Stomach (tissue), 9 donors: Measurements from ENCODE around the gene CENPO. TPM values are rescaled to one million over a fixed set of nuclear protein-coding genes. Genes with fewer than 3 reads are reported as not detected.

Experiments
- DNase-seq, 2 donors: peaks; one replicate each; pipeline versions ENCODE4 v3.0.0 to v3.0.0-alpha.2; 2013 to 2019
- H3K27ac ChIP-seq, 5 donors: fragments of 200-600 bp in 4 of 5; sonication (generic) in 4 of 5; one replicate each; pipeline ENCODE4 v1.5.1; 2013 to 2019; ENCODE audit warnings: mild to moderate bottlenecking in 1 of 5, moderate library complexity in 1 of 5
- H3K27me3 ChIP-seq, 3 donors: fragments of 200-600 bp; sonication (generic); one replicate each; pipeline ENCODE4 v1.5.1; 2017 to 2019; ENCODE audit warnings: mixed run types in 1 of 3
- H3K36me3 ChIP-seq, 4 donors: fragments of 200-600 bp; sonication (generic); 1 replicate in 3 of 4; 2 replicates in 1 of 4; pipeline ENCODE4 v1.5.1; 2016 to 2019
- H3K4me1 ChIP-seq, 4 donors: fragments of 200-600 bp; sonication (generic); one replicate each; pipeline ENCODE4 v1.5.1; 2016 to 2019
- H3K4me3 ChIP-seq, 4 donors: fragments of 200-600 bp; sonication (generic) in 3 of 4; one replicate each; pipeline ENCODE4 v1.5.1; 2016 to 2019; ENCODE audit warnings: mild to moderate bottlenecking in 1 of 4
- H3K9me3 ChIP-seq, 4 donors: fragments of 200-600 bp; sonication (generic); one replicate each; pipeline ENCODE4 v1.5.1; 2016 to 2019
- CTCF ChIP-seq, 7 experiments: fragments of 450-650 bp in 4 of 7; fragments of 200-600 bp in 3 of 7; sonication (generic) in 3 of 7; IDR thresholded peaks; one replicate each; pipeline ENCODE4 v1.5.1; 2016 to 2019; ENCODE audit warnings: antibody characterized with exemption in 7 of 7, control low read depth in 2 of 7, mild to moderate bottlenecking in 1 of 7
- EP300 ChIP-seq: sonication (generic); formaldehyde crosslinking; IDR thresholded peaks from one replicate; pipeline ENCODE4 v1.6.1; 2017; ENCODE audit warnings: antibody characterized with exemption
- POLR2A ChIP-seq, 4 donors: fragments of 450-650 bp; IDR thresholded peaks; one replicate each; pipeline ENCODE4 v1.6.1; 2016; ENCODE audit warnings: antibody characterized with exemption in 4 of 4, control low read depth in 2 of 4, mild to moderate bottlenecking in 1 of 4, moderate library complexity in 1 of 4
- POLR2AphosphoS5 ChIP-seq, 3 donors: sonication (generic); formaldehyde crosslinking; IDR thresholded peaks; one replicate each; pipeline ENCODE4 v1.6.1; 2016; ENCODE audit warnings: antibody characterized with exemption in 3 of 3
- WGBS, 5 donors: extraction: QIAGEN DNeasy Blood & Tissue Kit in 3 of 5; methylation state at CpG; one replicate each; pipeline versions ENCODE4 v1.1.5 to v1.1.7; 2013 to 2018; 5-methylcytosine and 5-hydroxymethylcytosine counted together
- intact Hi-C: fragments of 100-400 bp; cut with DNase I; formaldehyde crosslinking; loops from one replicate; pipeline ENCODE4 v1.15.1; 2023; ENCODE audit warnings: low total_unique reads
- polyA plus RNA-seq, 3 donors: library from polyadenylated mRNA; stranded (reverse); fragments of 200-250 nt; gene quantifications; one replicate each; pipeline ENCODE4 v1.2.3, GENCODE V29; 2013
- total RNA-seq, 5 donors: library from RNA; depleted of rRNA; stranded (reverse); fragments of >200 nt; gene quantifications; one replicate each; pipeline versions ENCODE4 v1.1.0 to v1.2.3, GENCODE V29; 2014 to 2016
- donor health status: healthy with polysubstance abuse.
- donor health status: Bipolar disorder and iron deficiency.
- donor health status: healthy.

The CENPO gene
- total and polyA plus RNA-seq, 8 donors = 1.3 to 70.0 (median 5.0) TPM

DNA sequence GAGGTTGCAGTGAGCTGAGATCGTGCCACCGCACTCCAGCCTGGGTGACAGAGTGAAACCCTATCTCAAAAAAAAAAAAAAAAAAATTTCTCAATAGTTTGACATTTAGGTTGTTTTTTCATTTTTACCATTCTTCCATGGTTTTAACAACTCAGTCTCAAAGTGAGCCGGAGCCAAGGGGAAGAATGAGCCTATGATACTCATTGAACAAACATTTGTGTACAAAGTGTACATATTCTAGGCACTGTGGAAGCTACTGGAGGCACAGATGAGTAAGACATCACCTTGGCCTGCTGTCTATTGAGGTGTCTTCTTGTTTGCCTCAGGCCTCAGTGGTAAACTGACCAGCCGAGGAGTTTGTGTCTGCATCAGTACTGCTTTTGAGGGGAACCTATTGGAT, 21.9 kb downstream of the CENPO start:
- intact Hi-C loops = no loop called here
- no peaks in the 10 kb centered on the region for H3K27me3 ChIP-seq
- no peak overlapping the region for H3K27ac ChIP-seq
- 96 to 99% (median 97%) methylated on average over 4 of the region's 4 CpGs for WGBS, 5 donors
- TF ChIP-seq POLR2AphosphoS5 (IDR thresholded peaks at IDR 0.05) = no peak
- no peak for TF ChIP-seq POLR2A (IDR thresholded peaks at IDR 0.05)
- TF ChIP-seq EP300 = no peak
- TF ChIP-seq CTCF (IDR thresholded peaks at IDR 0.05) = no peak
- H3K4me1 ChIP-seq = no peaks in the 10 kb centered on the region
- no peak overlapping the region for H3K4me3 ChIP-seq
- DNase-seq = no peak
- H3K36me3 ChIP-seq = peaks cover 16 to 52% (median 43%) of the 10 kb centered on the region in 4 donors
- no peaks in the 10 kb centered on the region for H3K9me3 ChIP-seq

- no peaks in the 10 kb centered on the region for H3K9me3 ChIP-seq
- no peak for TF ChIP-seq POLR2A (IDR thresholded peaks at IDR 0.05)
- TF ChIP-seq EP300 = no peak
- no peak for TF ChIP-seq POLR2AphosphoS5 (IDR thresholded peaks at IDR 0.05)
- no peak for TF ChIP-seq CTCF (IDR thresholded peaks at IDR 0.05)
- H3K27me3 ChIP-seq = no peaks in the 10 kb centered on the region
- no peak overlapping the region for H3K4me3 ChIP-seq
- intact Hi-C loops = no loop called here
- H3K36me3 ChIP-seq = peaks cover 17 to 64% (median 55%) of the 10 kb centered on the region in 4 donors
- H3K27ac ChIP-seq = no peak overlapping the region
- no peaks in the 10 kb centered on the region for H3K4me1 ChIP-seq
- 83 to 90% (median 86%) methylated on average over 6 of the region's 6 CpGs for WGBS, 5 donors
- DNase-seq = no peak
Measured at GRCh38 chr2:24816404-24816803, 23.2 kb downstream of the CENPO start.

DNA sequence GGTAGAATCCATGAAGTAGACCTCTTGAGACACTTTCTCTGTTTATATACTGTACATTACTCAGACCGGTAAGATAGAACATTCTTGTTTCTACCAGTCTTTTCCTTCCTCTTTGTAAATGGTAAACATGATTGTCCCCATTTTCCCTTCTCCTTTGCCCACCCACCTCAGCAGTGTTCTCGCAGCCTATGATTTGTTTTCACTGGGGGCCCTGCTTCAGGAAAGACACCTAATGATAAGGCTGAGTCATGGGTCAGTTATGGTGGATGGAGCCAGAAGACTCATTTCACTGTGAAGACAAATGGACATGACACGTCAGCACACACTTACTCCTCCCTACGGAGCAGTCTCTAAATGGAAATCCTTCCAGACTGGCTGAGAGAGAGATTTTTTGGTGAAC, 23.7 kb downstream of the CENPO start:
- Histone ChIP-seq H3K27ac (no peak overlapping the region), H3K4me3 (no peak overlapping the region), H3K9me3 (no peaks in the 10 kb centered on the region), H3K36me3 (peaks cover 17 to 69% (median 60%) of the 10 kb centered on the region in 4 donors), H3K27me3 (no peaks in the 10 kb centered on the region), H3K4me1 (no peaks in the 10 kb centered on the region)
- intact Hi-C loops = no loop called here
- no peak for DNase-seq
- WGBS, 5 donors = 76 to 89% (median 88%) methylated on average over 4 of the region's 4 CpGs
- TF ChIP-seq POLR2A (IDR thresholded peaks at IDR 0.05) = no peak
- TF ChIP-seq CTCF (IDR thresholded peaks at IDR 0.05) = no peak
- no peak for TF ChIP-seq EP300
- no peak for TF ChIP-seq POLR2AphosphoS5 (IDR thresholded peaks at IDR 0.05)

- intact Hi-C loops = no loop called here
- Histone ChIP-seq H3K4me1 (no peaks in the 10 kb centered on the region), H3K27me3 (no peaks in the 10 kb centered on the region), H3K27ac (no peak overlapping the region), H3K4me3 (no peak overlapping the region), H3K36me3 (peaks cover 17 to 86% (median 74%) of the 10 kb centered on the region in 4 donors), H3K9me3 (no peaks in the 10 kb centered on the region)
- TF ChIP-seq POLR2A (IDR thresholded peaks at IDR 0.05) = no peak
- TF ChIP-seq CTCF (IDR thresholded peaks at IDR 0.05) = no peak
- no peak for TF ChIP-seq EP300
- no peak for TF ChIP-seq POLR2AphosphoS5 (IDR thresholded peaks at IDR 0.05)
- 51 to 70% (median 55%) methylated on average over 9 of the region's 9 CpGs for WGBS, 5 donors
- no peak for DNase-seq
Measured at GRCh38 chr2:24818721-24819167, 25.5 kb downstream of the CENPO start.
